ENCODE data around the gene TRIO.
A peak's percentile ranks its signal among the peaks of the same experiment; 100 is the strongest.

The TRIO gene

DNA sequence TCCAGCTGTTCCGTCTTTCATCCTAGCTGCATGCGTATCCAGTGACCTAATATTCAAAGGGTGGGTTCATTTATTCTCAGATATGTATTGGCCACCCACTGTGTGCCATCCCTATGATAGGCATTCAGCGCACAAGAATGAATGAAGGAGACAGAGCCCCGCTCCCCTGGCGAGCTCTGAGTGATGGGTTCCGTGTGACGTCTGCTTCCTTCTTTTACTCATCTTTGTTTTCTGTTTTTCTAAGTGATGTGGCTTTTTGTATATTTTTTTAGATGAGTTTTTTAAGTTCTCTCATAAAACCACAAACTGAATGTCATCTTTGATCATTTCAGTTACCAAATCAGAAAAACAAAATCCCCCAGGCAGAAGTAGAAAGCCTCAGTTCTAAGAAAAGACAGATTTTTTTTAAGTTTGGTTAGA lies 270.2 kb downstream of the TRIO start:
- peaks cover 18% of the 10 kb centered on the region for H3K36me3 ChIP-seq (ENCODE audit: insufficient read depth, low read length)
- H3K4me3 ChIP-seq = no peak overlapping the region
- no peak for DNase-seq (ENCODE audit: low read depth, low spot score)

GRCh38 chr5:14414007-14414406 lies 270.9 kb downstream of the TRIO start:
- TF ChIP-seq POLR2AphosphoS5 (IDR thresholded peaks at IDR 0.05; ENCODE audit: borderline replicate concordance, low read depth, low read length) (no peak), FOXP2 (optimal IDR thresholded peaks at IDR 0.05; ENCODE audit: control extremely low read depth, extremely low read length, insufficient read depth) (no peak), EZH2 (IDR thresholded peaks at IDR 0.05) (no peak)

More for the DNA sequence above, 270.2 kb downstream of the TRIO start:
- no peak overlapping the region for H3K9ac ChIP-seq (ENCODE audit: insufficient read length)
- TF ChIP-seq POLR2AphosphoS5 (IDR thresholded peaks at IDR 0.05; ENCODE audit: borderline replicate concordance, low read depth, low read length) = no peak
- TF ChIP-seq EZH2 (IDR thresholded peaks at IDR 0.05) = no peak
- no peak for TF ChIP-seq FOXP2 (optimal IDR thresholded peaks at IDR 0.05; ENCODE audit: control extremely low read depth, extremely low read length, insufficient read depth)
- H3K9me3 ChIP-seq (ENCODE audit: low read depth, low read length) = no peaks in the 10 kb centered on the region
- H3K27ac ChIP-seq = no peak overlapping the region

DNA sequence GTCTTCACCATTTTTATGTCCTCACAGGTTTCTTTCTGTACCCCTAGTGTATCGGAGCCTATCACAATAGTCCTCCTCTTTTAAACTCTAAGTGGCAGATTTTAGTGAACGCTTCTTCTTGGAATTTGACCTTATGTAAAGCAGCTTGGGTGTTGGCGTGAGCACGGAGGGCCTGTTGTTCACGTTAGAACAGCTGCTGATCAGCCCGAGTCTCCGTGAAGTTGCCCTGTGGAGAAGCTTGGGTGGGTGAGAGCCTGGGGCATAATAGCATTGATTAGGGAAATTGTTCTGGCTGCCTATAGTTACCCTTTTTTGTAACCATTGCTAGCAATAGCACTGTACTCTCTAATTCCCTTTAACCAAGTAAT lies 271.5 kb downstream of the TRIO start:
- DNase-seq (ENCODE audit: low read depth, low spot score) = no peak
- Histone ChIP-seq H3K36me3 (ENCODE audit: insufficient read depth, low read length) (peaks cover 18% of the 10 kb centered on the region), H3K9me3 (ENCODE audit: low read depth, low read length) (no peaks in the 10 kb centered on the region), H3K4me3 (no peak overlapping the region), H3K27ac (no peak overlapping the region), H3K9ac (ENCODE audit: insufficient read length) (no peak overlapping the region)
- TF ChIP-seq EZH2 (IDR thresholded peaks at IDR 0.05) (no peak), FOXP2 (optimal IDR thresholded peaks at IDR 0.05; ENCODE audit: control extremely low read depth, extremely low read length, insufficient read depth) (no peak), POLR2AphosphoS5 (IDR thresholded peaks at IDR 0.05; ENCODE audit: borderline replicate concordance, low read depth, low read length) (no peak)

More at GRCh38 chr5:14414007-14414406, 270.9 kb downstream of the TRIO start:
- H3K36me3 ChIP-seq (ENCODE audit: insufficient read depth, low read length) = peaks cover 18% of the 10 kb centered on the region
- H3K9me3 ChIP-seq (ENCODE audit: low read depth, low read length) = no peaks in the 10 kb centered on the region
- no peak for DNase-seq (ENCODE audit: low read depth, low spot score)
- no peak overlapping the region for H3K4me3 ChIP-seq
- no peak overlapping the region for H3K27ac ChIP-seq
- H3K9ac ChIP-seq (ENCODE audit: insufficient read length) = no peak overlapping the region

GRCh38 chr5:14415024-14415697 lies 272.0 kb downstream of the TRIO start:
- DNase-seq (ENCODE audit: low read depth, low spot score) = no peak
- Histone ChIP-seq H3K27ac (no peak overlapping the region), H3K4me3 (no peak overlapping the region), H3K9ac (ENCODE audit: insufficient read length) (no peak overlapping the region), H3K9me3 (ENCODE audit: low read depth, low read length) (no peaks in the 10 kb centered on the region), H3K36me3 (ENCODE audit: insufficient read depth, low read length) (peaks cover 24% of the 10 kb centered on the region)
- TF ChIP-seq FOXP2 (optimal IDR thresholded peaks at IDR 0.05; ENCODE audit: control extremely low read depth, extremely low read length, insufficient read depth) (no peak), POLR2AphosphoS5 (IDR thresholded peaks at IDR 0.05; ENCODE audit: borderline replicate concordance, low read depth, low read length) (no peak), EZH2 (IDR thresholded peaks at IDR 0.05) (no peak)

DNA sequence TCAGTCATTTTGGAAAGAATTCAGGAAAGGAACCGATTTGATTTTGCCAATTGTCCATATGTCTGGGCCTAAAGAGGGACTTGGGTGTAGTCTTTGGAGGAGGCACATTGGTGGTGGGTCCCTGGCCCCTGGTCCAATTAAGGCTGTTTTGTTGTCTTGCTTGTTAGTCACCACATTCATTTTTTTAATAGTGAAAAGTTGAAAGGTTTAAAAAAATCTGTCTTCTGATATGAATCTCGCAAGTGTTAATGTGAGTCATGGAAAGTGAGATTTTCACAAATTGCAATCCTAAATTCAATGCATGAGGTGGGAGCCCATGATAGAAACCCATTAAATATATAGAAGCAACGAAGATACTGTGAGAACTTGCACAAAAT lies 272.5 kb downstream of the TRIO start:
- no peak for DNase-seq (ENCODE audit: low read depth, low spot score)
- TF ChIP-seq POLR2AphosphoS5 (IDR thresholded peaks at IDR 0.05; ENCODE audit: borderline replicate concordance, low read depth, low read length) = no peak
- TF ChIP-seq EZH2 (IDR thresholded peaks at IDR 0.05) = no peak
- no peak for TF ChIP-seq FOXP2 (optimal IDR thresholded peaks at IDR 0.05; ENCODE audit: control extremely low read depth, extremely low read length, insufficient read depth)
- H3K27ac ChIP-seq = peak overlapping the region; percentile 47; the same call in 1 of the 2 replicates
- no peak overlapping the region for H3K9ac ChIP-seq (ENCODE audit: insufficient read length)
- H3K36me3 ChIP-seq (ENCODE audit: insufficient read depth, low read length) = peaks cover 27% of the 10 kb centered on the region
- no peak overlapping the region for H3K4me3 ChIP-seq
- no peaks in the 10 kb centered on the region for H3K9me3 ChIP-seq (ENCODE audit: low read depth, low read length)

- Histone ChIP-seq H3K9ac (ENCODE audit: insufficient read length) (no peak overlapping the region), H3K9me3 (ENCODE audit: low read depth, low read length) (no peaks in the 10 kb centered on the region), H3K36me3 (ENCODE audit: insufficient read depth, low read length) (peaks cover 29% of the 10 kb centered on the region), H3K27ac (peak overlapping the region; percentile 47), H3K4me3 (peak overlapping the region; percentile 21; the same call in 1 of the 2 replicates)
- TF ChIP-seq EZH2 (IDR thresholded peaks at IDR 0.05) (no peak), FOXP2 (optimal IDR thresholded peaks at IDR 0.05; ENCODE audit: control extremely low read depth, extremely low read length, insufficient read depth) (no peak), POLR2AphosphoS5 (IDR thresholded peaks at IDR 0.05; ENCODE audit: borderline replicate concordance, low read depth, low read length) (no peak)
- peak; percentile 10 for DNase-seq (ENCODE audit: low read depth, low spot score)
Measured at GRCh38 chr5:14416621-14417275, 273.6 kb downstream of the TRIO start.

DNA sequence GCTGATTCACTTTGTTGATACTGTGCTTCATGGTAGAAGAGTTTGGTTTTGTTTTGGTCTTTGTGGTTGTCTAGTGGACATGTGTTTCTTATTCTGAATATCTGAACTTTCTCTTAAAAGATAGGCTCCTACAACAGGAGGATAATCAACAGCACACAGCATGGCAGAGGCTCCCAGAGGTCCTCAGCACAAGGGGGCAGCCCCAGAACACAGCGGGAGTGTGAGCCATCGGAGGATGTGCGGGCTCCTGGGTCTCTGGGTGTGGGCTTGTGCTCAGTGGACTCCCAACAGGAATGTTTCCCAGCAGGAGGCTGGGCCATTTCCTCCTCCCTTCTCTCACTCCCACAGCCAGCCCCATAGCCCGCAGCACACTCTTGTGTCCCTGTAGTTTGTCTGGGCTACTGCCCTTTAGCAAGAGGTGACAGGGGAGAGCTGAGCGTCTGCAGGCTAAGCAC lies 274.2 kb downstream of the TRIO start:
- DNase-seq (ENCODE audit: low read depth, low spot score) = no peak
- H3K4me3 ChIP-seq = no peak overlapping the region; the same call in 1 of the 2 replicates
- H3K36me3 ChIP-seq (ENCODE audit: insufficient read depth, low read length) = peaks cover 29% of the 10 kb centered on the region
- H3K27ac ChIP-seq = peak overlapping the region; percentile 47; the same call in 1 of the 2 replicates
- H3K9me3 ChIP-seq (ENCODE audit: low read depth, low read length) = no peaks in the 10 kb centered on the region
- no peak for TF ChIP-seq FOXP2 (optimal IDR thresholded peaks at IDR 0.05; ENCODE audit: control extremely low read depth, extremely low read length, insufficient read depth)
- no peak for TF ChIP-seq EZH2 (IDR thresholded peaks at IDR 0.05)
- TF ChIP-seq POLR2AphosphoS5 (IDR thresholded peaks at IDR 0.05; ENCODE audit: borderline replicate concordance, low read depth, low read length) = no peak
- no peak overlapping the region for H3K9ac ChIP-seq (ENCODE audit: insufficient read length)
